ENCODE results near the gene PLAC9. TPM values are rescaled to one million over a fixed set of nuclear protein-coding genes. Genes with fewer than 3 reads are reported as not detected.

Gene PLAC9
- total and polyA plus RNA-seq, 7 experiments from 2014 or later: not detected

GRCh38 chr10:80192553-80192952 lies 60.0 kb downstream of the PLAC9 start:
- CTCF ChIA-PET: interaction anchor here (1.5 kb wide), 1 partner anchor 11 kb away, joined by 6 read pairs; no protein-coding TSS in a partner anchor
- Histone ChIP-seq H3K27me3 (ENCODE audit: control insufficient read depth in 2 of 2, insufficient read depth in 2 of 2, low read length in 2 of 2) (no peaks in the 10 kb centered on the region), H3K4me1 (ENCODE audit: control insufficient read depth in 2 of 2, insufficient read depth in 2 of 2, low read length in 2 of 2) (peaks cover 49 to 75% of the 10 kb centered on the region in 2 donors), H3K36me3 (ENCODE audit: control insufficient read depth in 2 of 3, insufficient read depth in 3 of 3, low read length in 3 of 3) (peaks cover 0 to 11% (median 3%) of the 10 kb centered on the region in 3 experiments), H3K27ac (ENCODE audit: low read depth, low read length) (peak overlapping the region; percentile 65), H3K4me3 (ENCODE audit: low read length) (no peak overlapping the region), H3K9me3 (ENCODE audit: control insufficient read depth in 2 of 3, low read length in 3 of 3) (no peaks in the 10 kb centered on the region)
- DNase-seq (no peak), ATAC-seq (no peak)
- intact Hi-C loops (cut with micrococcal nuclease): loop anchor here in 1 of 2 donors (1.0 kb wide), 1 partner anchor 11 kb away; no protein-coding TSS in a partner anchor
- peaks cover 0 to 35% (median 23%) of the 10 kb centered on the region in 5 donors for H3K36me3 Mint-ChIP-seq
- H3K4me1 Mint-ChIP-seq: peaks cover 66 to 86% (median 84%) of the 10 kb centered on the region in 7 donors
- H3K27me3 Mint-ChIP-seq: no peaks in the 10 kb centered on the region
- peak overlapping the region in 8 of 9 donors; percentile 85 to 96 (median 92) for H3K27ac Mint-ChIP-seq
- POLR2A ChIA-PET: interaction anchor here (0.7 to 4.2 kb wide), 3 partner anchors 9 to 13 kb away, joined by 5 to 16 read pairs (median 9); partner anchors contain the start of gene ANXA11
- peaks cover 0 to 9% (median 0%) of the 10 kb centered on the region in 11 donors for H3K9me3 Mint-ChIP-seq
- peak overlapping the region in 6 of 10 donors; percentile 67 to 77 (median 70) for H3K4me3 Mint-ChIP-seq

GRCh38 chr10:80194373-80195045 lies 62.0 kb downstream of the PLAC9 start:
- Mint-ChIP-seq H3K27ac (peak overlapping the region; percentile 46 to 94 (median 75)), H3K36me3 (peaks cover 0 to 32% (median 23%) of the 10 kb centered on the region in 5 donors), H3K27me3 (no peaks in the 10 kb centered on the region), H3K4me3 (peak overlapping the region in 3 of 10 donors; percentile 5 to 88 (median 16)), H3K9me3 (peaks cover 0 to 9% (median 0%) of the 10 kb centered on the region in 11 donors), H3K4me1 (peaks cover 58 to 86% (median 84%) of the 10 kb centered on the region in 7 donors)
- intact Hi-C loops (cut with micrococcal nuclease): no loop called here
- CTCF ChIA-PET: interaction anchor here (1.2 to 2.1 kb wide), 2 partner anchors 10 kb away, joined by 3 to 14 read pairs; no protein-coding TSS in a partner anchor
- Histone ChIP-seq H3K4me3 (ENCODE audit: low read length) (no peak overlapping the region), H3K36me3 (ENCODE audit: control insufficient read depth in 2 of 3, insufficient read depth in 3 of 3, low read length in 3 of 3) (peaks cover 0 to 11% (median 3%) of the 10 kb centered on the region in 3 experiments), H3K27ac (ENCODE audit: low read depth, low read length) (peak overlapping the region; percentile 40), H3K4me1 (ENCODE audit: control insufficient read depth in 2 of 2, insufficient read depth in 2 of 2, low read length in 2 of 2) (peaks cover 30 to 74% of the 10 kb centered on the region in 2 donors), H3K9me3 (ENCODE audit: control insufficient read depth in 2 of 3, low read length in 3 of 3) (no peaks in the 10 kb centered on the region), H3K27me3 (ENCODE audit: control insufficient read depth in 2 of 2, insufficient read depth in 2 of 2, low read length in 2 of 2) (no peaks in the 10 kb centered on the region)
- ATAC-seq (no peak), DNase-seq (no peak)
- POLR2A ChIA-PET: interaction anchor here (4.2 to 11.2 kb wide), 2 partner anchors 8 to 10 kb away, joined by 16 to 223 read pairs; no protein-coding TSS in a partner anchor

Other genes starting within 250 kb of the PLAC9 start
- under 1 TPM in 1 of 5 experiments, not detected in 4; 0.59 TPM for gene SFTPD, start 183.6 kb upstream of the PLAC9 start, total RNA-seq
- not detected for gene SFTPD, start 183.6 kb upstream of the PLAC9 start, polyA plus RNA-seq
- gene TMEM254, start 54.1 kb upstream of the PLAC9 start, total RNA-seq: 10 to 100 TPM in 4 of 5 experiments, 1 to 10 TPM in 1; 7.3 to 19.6 (median 17.1) TPM
- 10 to 100 TPM; 37.4 to 44.5 TPM for gene TMEM254, start 54.1 kb upstream of the PLAC9 start, polyA plus RNA-seq
- gene ANXA11, start 72.8 kb downstream of the PLAC9 start, total RNA-seq: 100 to 1,000 TPM; 189 to 247 (median 231) TPM
- 100 to 1,000 TPM; 212 to 278 TPM for gene ANXA11, start 72.8 kb downstream of the PLAC9 start, polyA plus RNA-seq
- gene MAT1A, start 156.9 kb downstream of the PLAC9 start, total RNA-seq: not detected
- not detected for gene MAT1A, start 156.9 kb downstream of the PLAC9 start, polyA plus RNA-seq
- not detected for gene DYDC1, start 224.0 kb downstream of the PLAC9 start, total RNA-seq
- not detected for gene DYDC1, start 224.0 kb downstream of the PLAC9 start, polyA plus RNA-seq
- not detected for gene DYDC2, start 224.1 kb downstream of the PLAC9 start, total RNA-seq
- gene DYDC2, start 224.1 kb downstream of the PLAC9 start, polyA plus RNA-seq: not detected